ENCODE data around the gene PDZK1IP1.

The PDZK1IP1 gene

GRCh38 chr1:47223921-47224675, 34.3 kb upstream of the PDZK1IP1 start:
- TF ChIP-seq POLR2AphosphoS5 (IDR thresholded peaks at IDR 0.05; ENCODE audit: low read depth, low read length) (no peak), TAF1 (IDR thresholded peaks at IDR 0.05; ENCODE audit: borderline replicate concordance, insufficient read depth, low read length) (no peak), SIN3A (IDR thresholded peaks at IDR 0.05; ENCODE audit: borderline replicate concordance, insufficient read depth, low read length) (no peak), FOXP2 (optimal IDR thresholded peaks at IDR 0.05; ENCODE audit: borderline replicate concordance, extremely low read depth, extremely low read length, insufficient read depth) (no peak)
- TF ChIP-seq, protein P1, sequence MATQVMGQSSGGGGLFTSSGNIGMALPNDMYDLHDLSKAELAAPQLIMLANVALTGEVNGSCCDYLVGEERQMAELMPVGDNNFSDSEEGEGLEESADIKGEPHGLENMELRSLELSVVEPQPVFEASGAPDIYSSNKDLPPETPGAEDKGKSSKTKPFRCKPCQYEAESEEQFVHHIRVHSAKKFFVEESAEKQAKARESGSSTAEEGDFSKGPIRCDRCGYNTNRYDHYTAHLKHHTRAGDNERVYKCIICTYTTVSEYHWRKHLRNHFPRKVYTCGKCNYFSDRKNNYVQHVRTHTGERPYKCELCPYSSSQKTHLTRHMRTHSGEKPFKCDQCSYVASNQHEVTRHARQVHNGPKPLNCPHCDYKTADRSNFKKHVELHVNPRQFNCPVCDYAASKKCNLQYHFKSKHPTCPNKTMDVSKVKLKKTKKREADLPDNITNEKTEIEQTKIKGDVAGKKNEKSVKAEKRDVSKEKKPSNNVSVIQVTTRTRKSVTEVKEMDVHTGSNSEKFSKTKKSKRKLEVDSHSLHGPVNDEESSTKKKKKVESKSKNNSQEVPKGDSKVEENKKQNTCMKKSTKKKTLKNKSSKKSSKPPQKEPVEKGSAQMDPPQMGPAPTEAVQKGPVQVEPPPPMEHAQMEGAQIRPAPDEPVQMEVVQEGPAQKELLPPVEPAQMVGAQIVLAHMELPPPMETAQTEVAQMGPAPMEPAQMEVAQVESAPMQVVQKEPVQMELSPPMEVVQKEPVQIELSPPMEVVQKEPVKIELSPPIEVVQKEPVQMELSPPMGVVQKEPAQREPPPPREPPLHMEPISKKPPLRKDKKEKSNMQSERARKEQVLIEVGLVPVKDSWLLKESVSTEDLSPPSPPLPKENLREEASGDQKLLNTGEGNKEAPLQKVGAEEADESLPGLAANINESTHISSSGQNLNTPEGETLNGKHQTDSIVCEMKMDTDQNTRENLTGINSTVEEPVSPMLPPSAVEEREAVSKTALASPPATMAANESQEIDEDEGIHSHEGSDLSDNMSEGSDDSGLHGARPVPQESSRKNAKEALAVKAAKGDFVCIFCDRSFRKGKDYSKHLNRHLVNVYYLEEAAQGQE (IDR thresholded peaks at IDR 0.05; ENCODE audit: insufficient read depth in 1 of 2, low read depth in 2 of 2, low read length in 2 of 2) = no peak

GRCh38 chr1:47223174-47223920, 33.5 kb upstream of the PDZK1IP1 start:
- TF ChIP-seq, protein P1 (IDR thresholded peaks at IDR 0.05; ENCODE audit: insufficient read depth in 1 of 2, low read depth in 2 of 2, low read length in 2 of 2) = no peak
- TF ChIP-seq SIN3A (IDR thresholded peaks at IDR 0.05; ENCODE audit: borderline replicate concordance, insufficient read depth, low read length) (no peak), FOXP2 (optimal IDR thresholded peaks at IDR 0.05; ENCODE audit: borderline replicate concordance, extremely low read depth, extremely low read length, insufficient read depth) (no peak)

GRCh38 chr1:47222476-47222875, 32.6 kb upstream of the PDZK1IP1 start:
- TF ChIP-seq POLR2AphosphoS5 (IDR thresholded peaks at IDR 0.05; ENCODE audit: low read depth, low read length) = no peak
- no peak for TF ChIP-seq TAF1 (IDR thresholded peaks at IDR 0.05; ENCODE audit: borderline replicate concordance, insufficient read depth, low read length)

DNA sequence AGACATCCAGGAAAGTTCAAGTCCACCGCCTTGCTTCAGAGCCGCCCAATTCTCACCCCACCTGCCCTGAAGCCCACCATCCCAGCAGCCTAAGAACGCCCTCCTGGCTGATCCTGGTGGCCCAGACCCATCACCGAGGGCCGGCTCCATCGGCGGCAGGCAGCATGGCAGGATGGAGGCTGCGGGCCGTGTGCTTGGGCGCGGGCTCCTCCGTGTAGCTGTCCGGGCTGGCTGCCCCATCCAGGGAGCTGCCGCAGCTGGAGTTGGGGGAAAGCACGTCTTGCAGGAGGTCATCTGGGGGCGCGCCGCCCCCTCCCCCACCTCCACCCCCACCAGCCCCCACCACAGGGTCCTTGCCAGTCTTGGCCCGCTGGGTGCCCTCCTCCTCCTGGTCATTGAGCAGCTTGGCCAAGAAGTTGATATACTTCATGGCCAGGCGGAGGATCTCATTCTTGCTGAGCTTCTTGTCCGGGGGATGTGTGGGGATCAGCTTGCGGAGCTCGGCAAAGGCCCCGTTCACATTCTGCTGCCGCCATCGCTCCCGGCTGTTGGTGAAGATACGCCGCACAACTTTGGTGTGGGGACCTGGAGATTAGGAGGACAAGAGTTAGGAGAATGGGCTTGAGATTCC, 29.9 kb upstream of the PDZK1IP1 start:
- TF ChIP-seq, protein P1 (IDR thresholded peaks at IDR 0.05; ENCODE audit: insufficient read depth in 1 of 2, low read depth in 2 of 2, low read length in 2 of 2) = no peak
- TF ChIP-seq TAF1 (IDR thresholded peaks at IDR 0.05; ENCODE audit: borderline replicate concordance, insufficient read depth, low read length) = no peak
- TF ChIP-seq FOXP2 (optimal IDR thresholded peaks at IDR 0.05; ENCODE audit: borderline replicate concordance, extremely low read depth, extremely low read length, insufficient read depth) = no peak

GRCh38 chr1:47219001-47219400, 29.2 kb upstream of the PDZK1IP1 start:
- TF ChIP-seq FOXP2 (optimal IDR thresholded peaks at IDR 0.05; ENCODE audit: borderline replicate concordance, extremely low read depth, extremely low read length, insufficient read depth) (no peak), SIN3A (IDR thresholded peaks at IDR 0.05; ENCODE audit: borderline replicate concordance, insufficient read depth, low read length) (no peak), TAF1 (IDR thresholded peaks at IDR 0.05; ENCODE audit: borderline replicate concordance, insufficient read depth, low read length) (no peak), POLR2AphosphoS5 (IDR thresholded peaks at IDR 0.05; ENCODE audit: low read depth, low read length) (no peak)
- TF ChIP-seq, protein P1 (IDR thresholded peaks at IDR 0.05; ENCODE audit: insufficient read depth in 1 of 2, low read depth in 2 of 2, low read length in 2 of 2) = no peak

All from PFSK-1 (cell line).